Measurements from ENCODE around the gene SPATA22.
"Not testable (repeated sequence)": the region's sequence is repeated elsewhere in the genome, so short reads cannot be mapped to it uniquely, and the experiment has no call there.

SPATA22 gene

GRCh38 chr17:3415610-3416009, 56.0 kb downstream of the SPATA22 start:
- no peaks in the 10 kb centered on the region for H3K9me3 ChIP-seq (ENCODE audit: control insufficient read depth, insufficient read depth, low read length)
- TF ChIP-seq EZH2phosphoT487 (IDR thresholded peaks at IDR 0.05; ENCODE audit: borderline replicate concordance, low read length) (no peak), CTCF (IDR thresholded peaks at IDR 0.05; ENCODE audit: low read depth, low read length, poor library complexity, severe bottlenecking) (no peak)

GRCh38 chr17:3412216-3412615, 59.4 kb downstream of the SPATA22 start:
- not testable (repeated sequence) for H3K9me2 ChIP-seq (replicated peaks; ENCODE audit: control insufficient read depth, low read length); H3K4me2 ChIP-seq (ENCODE audit: low read length); H3K4me3 ChIP-seq (ENCODE audit: low read length); H3K27me3 ChIP-seq (ENCODE audit: control insufficient read depth, low read length); H3K9me3 ChIP-seq (ENCODE audit: control insufficient read depth, insufficient read depth, low read length); H3K4me1 ChIP-seq (ENCODE audit: control insufficient read depth, low read length); H4K20me1 ChIP-seq (ENCODE audit: control insufficient read depth, insufficient read depth, low read depth, low read length); H3K79me2 ChIP-seq (ENCODE audit: control insufficient read depth, low read length); H3K36me3 ChIP-seq (ENCODE audit: control insufficient read depth, low read length); H3F3A ChIP-seq (ENCODE audit: control insufficient read depth, insufficient read depth); H3K27ac ChIP-seq (ENCODE audit: low read depth, low read length)

More at GRCh38 chr17:3415610-3416009, 56.0 kb downstream of the SPATA22 start:
- no peaks in the 10 kb centered on the region for H3K9me2 ChIP-seq (replicated peaks; ENCODE audit: control insufficient read depth, low read length)
- no peaks in the 10 kb centered on the region for H4K20me1 ChIP-seq (ENCODE audit: control insufficient read depth, insufficient read depth, low read depth, low read length)
- H3F3A ChIP-seq (ENCODE audit: control insufficient read depth, insufficient read depth), result no peaks in the 10 kb centered on the region
- H3K4me3 ChIP-seq (ENCODE audit: low read length), result no peak overlapping the region
- H3K4me2 ChIP-seq (ENCODE audit: low read length), result no peak overlapping the region
- no peaks in the 10 kb centered on the region for H3K4me1 ChIP-seq (ENCODE audit: control insufficient read depth, low read length)
- no peak overlapping the region for H3K27ac ChIP-seq (ENCODE audit: low read depth, low read length)
- peaks cover 18% of the 10 kb centered on the region for H3K27me3 ChIP-seq (ENCODE audit: control insufficient read depth, low read length)
- H3K79me2 ChIP-seq (ENCODE audit: control insufficient read depth, low read length), result no peaks in the 10 kb centered on the region
- no peaks in the 10 kb centered on the region for H3K36me3 ChIP-seq (ENCODE audit: control insufficient read depth, low read length)

GRCh38 chr17:3411070-3411469, 60.5 kb downstream of the SPATA22 start, which contains the start of gene OR3A3:
Gene OR3A3, plus strand, starts transcription at chr17:3411370.
- Histone ChIP-seq H3K4me3 (ENCODE audit: low read length) (no peak within 1 kb of the TSS), H3F3A (ENCODE audit: control insufficient read depth, insufficient read depth) (no peaks in the 10 kb centered on the region)
- no peak for TF ChIP-seq CTCF (IDR thresholded peaks at IDR 0.05; ENCODE audit: low read depth, low read length, poor library complexity, severe bottlenecking)
- no peak for TF ChIP-seq EZH2phosphoT487 (IDR thresholded peaks at IDR 0.05; ENCODE audit: borderline replicate concordance, low read length)

GRCh38 chr17:3403856-3404255, 67.8 kb downstream of the SPATA22 start:
- H3K36me3 ChIP-seq (ENCODE audit: control insufficient read depth, low read length); H3F3A ChIP-seq (ENCODE audit: control insufficient read depth, insufficient read depth); H3K79me2 ChIP-seq (ENCODE audit: control insufficient read depth, low read length); H3K9me2 ChIP-seq (replicated peaks; ENCODE audit: control insufficient read depth, low read length); H3K9me3 ChIP-seq (ENCODE audit: control insufficient read depth, insufficient read depth, low read length); H3K27ac ChIP-seq (ENCODE audit: low read depth, low read length); H3K4me3 ChIP-seq (ENCODE audit: low read length); H3K4me1 ChIP-seq (ENCODE audit: control insufficient read depth, low read length); H3K27me3 ChIP-seq (ENCODE audit: control insufficient read depth, low read length); H3K4me2 ChIP-seq (ENCODE audit: low read length); H4K20me1 ChIP-seq (ENCODE audit: control insufficient read depth, insufficient read depth, low read depth, low read length): not testable (repeated sequence)

More at GRCh38 chr17:3411070-3411469, 60.5 kb downstream of the SPATA22 start, which contains the start of gene OR3A3:
- Histone ChIP-seq H3K4me1 (ENCODE audit: control insufficient read depth, low read length) (no peaks in the 10 kb centered on the region), H3K79me2 (ENCODE audit: control insufficient read depth, low read length) (no peaks in the 10 kb centered on the region), H3K9me2 (replicated peaks; ENCODE audit: control insufficient read depth, low read length) (no peaks in the 10 kb centered on the region), H4K20me1 (ENCODE audit: control insufficient read depth, insufficient read depth, low read depth, low read length) (no peaks in the 10 kb centered on the region), H3K4me2 (ENCODE audit: low read length) (no peak within 1 kb of the TSS), H3K27me3 (ENCODE audit: control insufficient read depth, low read length) (no peaks in the 10 kb centered on the region), H3K27ac (ENCODE audit: low read depth, low read length) (no peak within 1 kb of the TSS), H3K9me3 (ENCODE audit: control insufficient read depth, insufficient read depth, low read length) (peaks cover 7% of the 10 kb centered on the region), H3K36me3 (ENCODE audit: control insufficient read depth, low read length) (no peaks in the 10 kb centered on the region)

Measured in DOHH2 (cell line).